ENCODE results near the gene NDUFS8. TPM values are rescaled to one million over a fixed set of nuclear protein-coding genes. Genes with fewer than 3 reads are reported as not detected.

Gene NDUFS8
- polyA plus RNA-seq, 1 donor from 2014 or later, result 169 TPM

DNA sequence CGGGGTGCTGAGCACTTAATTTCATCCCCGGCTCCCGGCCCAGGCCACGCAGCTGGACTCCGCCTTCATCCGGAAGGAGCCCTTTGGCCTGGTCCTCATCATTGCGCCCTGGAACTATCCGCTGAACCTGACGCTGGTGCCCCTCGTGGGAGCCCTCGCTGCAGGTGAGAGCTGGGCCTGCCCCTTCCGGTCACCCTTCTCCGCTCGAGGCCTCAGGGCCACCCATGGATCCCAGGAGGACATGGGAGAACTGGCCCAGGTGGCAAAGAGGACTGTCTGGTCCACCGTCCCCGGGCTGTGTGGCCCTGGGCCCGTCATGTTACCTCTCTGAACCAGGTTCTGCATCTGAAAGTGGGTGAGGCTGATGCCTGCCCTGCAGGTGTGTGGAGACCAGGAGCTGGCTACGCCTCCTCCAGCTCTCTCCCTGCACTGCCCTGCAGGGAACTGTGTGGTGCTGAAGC lies 11.7 kb upstream of the NDUFS8 start:
- Histone ChIP-seq H3K9ac (ENCODE audit: low read length) (no peak overlapping the region), H3K4me3 (ENCODE audit: low read length) (no peak overlapping the region), H3F3A (ENCODE audit: insufficient read depth, low read length, poor library complexity, severe bottlenecking) (no peaks in the 10 kb centered on the region), H3K36me3 (ENCODE audit: insufficient read depth, low read length) (no peaks in the 10 kb centered on the region), H2AFZ (ENCODE audit: low read depth, low read length) (no peak overlapping the region), H3K9me3 (ENCODE audit: low read length) (no peaks in the 10 kb centered on the region), H3K27ac (ENCODE audit: low read length) (no peak overlapping the region), H3K4me2 (ENCODE audit: low read length) (no peak overlapping the region), H3K79me2 (replicated peaks; ENCODE audit: insufficient read depth, low read length) (no peaks in the 10 kb centered on the region), H4K20me1 (ENCODE audit: insufficient read depth) (no peaks in the 10 kb centered on the region), H3K9me2 (ENCODE audit: insufficient read depth, low read length) (no peaks in the 10 kb centered on the region), H3K27me3 (ENCODE audit: insufficient read depth, low read depth, low read length) (no peaks in the 10 kb centered on the region)
- TF ChIP-seq MXI1 (conservative IDR thresholded peaks at IDR 0.05; ENCODE audit: poor library complexity, severe bottlenecking) (no peak), EZH2 (IDR thresholded peaks at IDR 0.05; ENCODE audit: borderline replicate concordance, insufficient read depth, low read length, poor library complexity, severe bottlenecking) (no peak), TAF1 (IDR thresholded peaks at IDR 0.05; ENCODE audit: low read depth) (no peak), SMC3 (conservative IDR thresholded peaks at IDR 0.05; ENCODE audit: poor library complexity) (no peak), EP300 (conservative IDR thresholded peaks at IDR 0.05; ENCODE audit: poor library complexity, severe bottlenecking) (no peak), RAD21 (conservative IDR thresholded peaks at IDR 0.05) (no peak), POLR2AphosphoS5 (IDR thresholded peaks at IDR 0.05) (no peak)
- TF ChIP-seq, protein P1, sequence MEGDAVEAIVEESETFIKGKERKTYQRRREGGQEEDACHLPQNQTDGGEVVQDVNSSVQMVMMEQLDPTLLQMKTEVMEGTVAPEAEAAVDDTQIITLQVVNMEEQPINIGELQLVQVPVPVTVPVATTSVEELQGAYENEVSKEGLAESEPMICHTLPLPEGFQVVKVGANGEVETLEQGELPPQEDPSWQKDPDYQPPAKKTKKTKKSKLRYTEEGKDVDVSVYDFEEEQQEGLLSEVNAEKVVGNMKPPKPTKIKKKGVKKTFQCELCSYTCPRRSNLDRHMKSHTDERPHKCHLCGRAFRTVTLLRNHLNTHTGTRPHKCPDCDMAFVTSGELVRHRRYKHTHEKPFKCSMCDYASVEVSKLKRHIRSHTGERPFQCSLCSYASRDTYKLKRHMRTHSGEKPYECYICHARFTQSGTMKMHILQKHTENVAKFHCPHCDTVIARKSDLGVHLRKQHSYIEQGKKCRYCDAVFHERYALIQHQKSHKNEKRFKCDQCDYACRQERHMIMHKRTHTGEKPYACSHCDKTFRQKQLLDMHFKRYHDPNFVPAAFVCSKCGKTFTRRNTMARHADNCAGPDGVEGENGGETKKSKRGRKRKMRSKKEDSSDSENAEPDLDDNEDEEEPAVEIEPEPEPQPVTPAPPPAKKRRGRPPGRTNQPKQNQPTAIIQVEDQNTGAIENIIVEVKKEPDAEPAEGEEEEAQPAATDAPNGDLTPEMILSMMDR (IDR thresholded peaks at IDR 0.05; ENCODE audit: poor library complexity, severe bottlenecking), result no peak
- TF ChIP-seq, protein P2, sequence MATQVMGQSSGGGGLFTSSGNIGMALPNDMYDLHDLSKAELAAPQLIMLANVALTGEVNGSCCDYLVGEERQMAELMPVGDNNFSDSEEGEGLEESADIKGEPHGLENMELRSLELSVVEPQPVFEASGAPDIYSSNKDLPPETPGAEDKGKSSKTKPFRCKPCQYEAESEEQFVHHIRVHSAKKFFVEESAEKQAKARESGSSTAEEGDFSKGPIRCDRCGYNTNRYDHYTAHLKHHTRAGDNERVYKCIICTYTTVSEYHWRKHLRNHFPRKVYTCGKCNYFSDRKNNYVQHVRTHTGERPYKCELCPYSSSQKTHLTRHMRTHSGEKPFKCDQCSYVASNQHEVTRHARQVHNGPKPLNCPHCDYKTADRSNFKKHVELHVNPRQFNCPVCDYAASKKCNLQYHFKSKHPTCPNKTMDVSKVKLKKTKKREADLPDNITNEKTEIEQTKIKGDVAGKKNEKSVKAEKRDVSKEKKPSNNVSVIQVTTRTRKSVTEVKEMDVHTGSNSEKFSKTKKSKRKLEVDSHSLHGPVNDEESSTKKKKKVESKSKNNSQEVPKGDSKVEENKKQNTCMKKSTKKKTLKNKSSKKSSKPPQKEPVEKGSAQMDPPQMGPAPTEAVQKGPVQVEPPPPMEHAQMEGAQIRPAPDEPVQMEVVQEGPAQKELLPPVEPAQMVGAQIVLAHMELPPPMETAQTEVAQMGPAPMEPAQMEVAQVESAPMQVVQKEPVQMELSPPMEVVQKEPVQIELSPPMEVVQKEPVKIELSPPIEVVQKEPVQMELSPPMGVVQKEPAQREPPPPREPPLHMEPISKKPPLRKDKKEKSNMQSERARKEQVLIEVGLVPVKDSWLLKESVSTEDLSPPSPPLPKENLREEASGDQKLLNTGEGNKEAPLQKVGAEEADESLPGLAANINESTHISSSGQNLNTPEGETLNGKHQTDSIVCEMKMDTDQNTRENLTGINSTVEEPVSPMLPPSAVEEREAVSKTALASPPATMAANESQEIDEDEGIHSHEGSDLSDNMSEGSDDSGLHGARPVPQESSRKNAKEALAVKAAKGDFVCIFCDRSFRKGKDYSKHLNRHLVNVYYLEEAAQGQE (IDR thresholded peaks at IDR 0.05; ENCODE audit: borderline replicate concordance), result no peak

DNA sequence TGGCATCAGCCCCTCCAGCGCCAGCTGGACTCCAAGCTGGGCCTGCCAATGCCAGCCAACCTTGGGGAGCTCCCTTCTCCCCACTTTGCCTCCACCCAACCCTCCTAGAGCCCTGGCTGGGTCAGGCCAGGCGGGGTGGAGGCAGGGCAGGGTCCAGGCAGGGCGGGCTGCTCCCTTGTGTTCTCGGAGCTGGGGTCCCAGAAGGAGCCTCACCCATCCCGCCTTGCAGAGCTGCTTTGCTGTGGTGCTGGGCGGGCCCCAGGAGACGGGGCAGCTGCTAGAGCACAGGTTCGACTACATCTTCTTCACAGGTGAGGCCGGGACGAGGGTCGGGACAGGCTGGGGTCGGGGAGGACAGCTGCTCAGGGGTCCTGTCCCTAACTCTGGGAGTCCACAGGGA lies 11.0 kb upstream of the NDUFS8 start:
- Histone ChIP-seq H3K9ac (ENCODE audit: low read length) (no peak overlapping the region), H3K27me3 (ENCODE audit: insufficient read depth, low read depth, low read length) (no peaks in the 10 kb centered on the region), H3K9me2 (ENCODE audit: insufficient read depth, low read length) (no peaks in the 10 kb centered on the region), H3K4me3 (ENCODE audit: low read length) (no peak overlapping the region), H3K27ac (ENCODE audit: low read length) (no peak overlapping the region), H3K4me2 (ENCODE audit: low read length) (no peak overlapping the region), H2AFZ (ENCODE audit: low read depth, low read length) (no peak overlapping the region), H3F3A (ENCODE audit: insufficient read depth, low read length, poor library complexity, severe bottlenecking) (no peaks in the 10 kb centered on the region), H3K79me2 (replicated peaks; ENCODE audit: insufficient read depth, low read length) (no peaks in the 10 kb centered on the region), H4K20me1 (ENCODE audit: insufficient read depth) (no peaks in the 10 kb centered on the region), H3K36me3 (ENCODE audit: insufficient read depth, low read length) (no peaks in the 10 kb centered on the region), H3K9me3 (ENCODE audit: low read length) (no peaks in the 10 kb centered on the region)
- TF ChIP-seq EP300 (conservative IDR thresholded peaks at IDR 0.05; ENCODE audit: poor library complexity, severe bottlenecking), result no peak
- TF ChIP-seq SMC3 (conservative IDR thresholded peaks at IDR 0.05; ENCODE audit: poor library complexity), result no peak
- TF ChIP-seq POLR2AphosphoS5 (IDR thresholded peaks at IDR 0.05), result no peak
- TF ChIP-seq RAD21 (conservative IDR thresholded peaks at IDR 0.05), result no peak
- no peak for TF ChIP-seq EZH2 (IDR thresholded peaks at IDR 0.05; ENCODE audit: borderline replicate concordance, insufficient read depth, low read length, poor library complexity, severe bottlenecking)
- TF ChIP-seq TAF1 (IDR thresholded peaks at IDR 0.05; ENCODE audit: low read depth), result no peak
- TF ChIP-seq, protein P1 (IDR thresholded peaks at IDR 0.05; ENCODE audit: poor library complexity, severe bottlenecking), result no peak
- TF ChIP-seq, protein P2 (IDR thresholded peaks at IDR 0.05; ENCODE audit: borderline replicate concordance), result no peak
- no peak for TF ChIP-seq MXI1 (conservative IDR thresholded peaks at IDR 0.05; ENCODE audit: poor library complexity, severe bottlenecking)

Measured in neural cell (in vitro differentiated cells).